B cell (primary cell): Measurements from ENCODE around the gene COA6.

ENCODE experiments used
- CTCF ChIP-seq: fragments of 200-600 bp; IDR thresholded peaks from one replicate; pipeline ENCODE4 v1.8.0; 2022; ENCODE audit warnings: antibody characterized with exemption, mild to moderate bottlenecking
- EZH2 ChIP-seq: IDR thresholded peaks from 2 replicates; pipeline ENCODE4 v1.6.1; 2012; ENCODE audit warnings: borderline replicate concordance, low read depth, mild to moderate bottlenecking, moderate library complexity, low read length; ENCODE audit not compliant: insufficient read depth, poor library complexity, severe bottlenecking

- no peak for TF ChIP-seq CTCF
- TF ChIP-seq EZH2: no peak
These were observed 28.0 kb upstream of the COA6 start for GRCh38 chr1:234345237-234345636.
